Activated naive CD4-positive, alpha-beta T cell treated with anti-CD3 and anti-CD28 coated beads, Interleukin-2, amount 50 U/mL, for 24 hours (primary cell): ENCODE results near the gene CPXM1.

Experiments
- H3K27ac Mint-ChIP-seq: one replicate; pipeline ENCODE4 v1.8.0; 2021; ENCODE audit warnings: mild to moderate bottlenecking, mixed read lengths
- H3K27me3 Mint-ChIP-seq: one replicate; pipeline ENCODE4 v1.8.0; 2021; ENCODE audit warnings: mixed read lengths
- H3K36me3 Mint-ChIP-seq: one replicate; pipeline ENCODE4 v1.8.0; 2021; ENCODE audit warnings: mixed read lengths
- H3K4me1 Mint-ChIP-seq: one replicate; pipeline ENCODE4 v1.8.0; 2021; ENCODE audit warnings: mixed read lengths
- H3K4me3 Mint-ChIP-seq: one replicate; pipeline ENCODE4 v1.8.0; 2021; ENCODE audit warnings: mild to moderate bottlenecking, mixed read lengths
- H3K9me3 Mint-ChIP-seq: one replicate; pipeline ENCODE4 v1.8.0; 2021; ENCODE audit warnings: mixed read lengths

CPXM1 gene

DNA sequence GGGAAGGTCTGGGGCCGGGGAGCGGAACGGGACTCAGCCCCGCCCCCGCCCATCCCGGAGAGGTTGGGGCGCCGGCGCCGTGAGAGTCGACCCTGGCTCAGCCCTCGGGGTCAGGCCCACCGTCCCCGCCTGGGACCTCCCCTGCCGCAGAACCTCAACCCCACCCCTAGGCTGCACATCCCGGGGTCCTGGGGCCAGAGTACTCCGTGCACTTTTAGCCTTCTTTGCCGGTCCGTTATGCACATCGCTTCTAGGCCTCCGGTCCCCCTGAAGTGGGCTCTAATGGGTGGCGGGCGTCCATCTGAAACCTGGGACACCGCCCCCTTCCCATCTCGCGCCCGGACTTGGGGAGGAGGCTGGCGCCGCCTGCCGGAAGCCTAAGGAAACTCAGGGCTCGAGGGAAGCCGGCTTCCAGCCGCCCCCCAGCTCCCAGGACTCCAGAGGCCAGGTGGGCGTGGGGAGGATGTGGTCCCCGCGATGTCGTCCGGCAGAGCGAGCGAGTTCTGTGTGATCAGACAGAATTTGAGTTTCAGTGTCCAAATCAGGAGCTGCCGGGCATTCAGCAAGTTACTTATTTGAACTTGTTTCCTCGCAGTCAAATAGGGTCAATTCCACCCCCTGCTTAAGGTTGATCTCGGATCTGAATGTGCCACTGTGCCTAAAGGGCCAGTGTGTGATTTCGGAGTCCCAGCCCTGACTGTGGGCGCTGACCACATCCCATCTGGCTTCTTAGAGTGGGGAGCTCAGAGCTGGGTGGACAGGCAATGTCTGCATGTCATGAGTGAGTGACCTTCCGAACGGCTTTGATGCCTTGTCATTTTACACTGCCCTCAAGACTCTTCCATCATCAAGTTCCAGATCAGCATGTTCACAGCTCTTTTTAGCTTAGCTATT is 47.6 kb downstream of the CPXM1 start:
- H3K27me3 Mint-ChIP-seq = no peaks in the 10 kb centered on the region
- no peaks in the 10 kb centered on the region for H3K9me3 Mint-ChIP-seq
- peak overlapping the region; percentile 82 for H3K4me3 Mint-ChIP-seq
- peak overlapping the region; percentile 46 for H3K27ac Mint-ChIP-seq
- H3K36me3 Mint-ChIP-seq = no peaks in the 10 kb centered on the region
- H3K4me1 Mint-ChIP-seq = peaks cover 32% of the 10 kb centered on the region

DNA sequence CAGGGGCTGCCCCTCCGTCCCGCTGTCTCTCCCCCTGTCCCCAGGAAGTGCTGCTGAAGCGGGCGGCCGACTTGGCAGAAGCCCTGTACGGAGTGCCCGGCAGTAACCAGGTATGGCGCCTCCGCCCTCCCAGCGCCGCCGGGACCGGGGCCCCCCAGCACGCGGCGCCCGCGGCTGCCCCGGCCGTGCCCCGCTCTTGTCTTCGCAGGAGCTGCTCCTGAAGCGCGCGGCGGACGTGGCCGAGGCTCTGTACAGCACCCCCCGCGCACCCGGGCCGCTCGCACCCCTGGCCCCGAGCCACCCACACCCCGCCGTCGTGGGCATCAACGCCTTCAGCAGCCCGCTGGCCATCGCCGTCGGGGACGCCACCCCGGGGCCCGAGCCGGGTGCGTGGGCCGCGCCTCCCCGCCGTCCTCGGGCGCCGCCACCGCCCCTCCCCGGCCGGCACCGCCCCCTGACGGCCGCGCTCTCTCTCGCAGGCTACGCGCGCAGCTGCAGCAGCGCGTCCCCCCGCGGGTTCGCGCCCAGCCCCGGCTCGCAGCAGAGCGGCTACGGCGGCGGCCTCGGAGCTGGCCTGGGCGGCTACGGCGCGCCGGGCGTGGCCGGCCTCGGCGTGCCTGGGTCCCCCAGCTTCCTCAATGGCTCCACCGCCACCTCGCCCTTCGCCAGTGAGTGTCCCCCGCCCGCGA is 48.4 kb downstream of the CPXM1 start:
- Mint-ChIP-seq H3K36me3 (no peaks in the 10 kb centered on the region), H3K4me3 (peak overlapping the region; percentile 82), H3K9me3 (no peaks in the 10 kb centered on the region), H3K4me1 (peaks cover 39% of the 10 kb centered on the region), H3K27me3 (no peaks in the 10 kb centered on the region), H3K27ac (no peak overlapping the region)

DNA sequence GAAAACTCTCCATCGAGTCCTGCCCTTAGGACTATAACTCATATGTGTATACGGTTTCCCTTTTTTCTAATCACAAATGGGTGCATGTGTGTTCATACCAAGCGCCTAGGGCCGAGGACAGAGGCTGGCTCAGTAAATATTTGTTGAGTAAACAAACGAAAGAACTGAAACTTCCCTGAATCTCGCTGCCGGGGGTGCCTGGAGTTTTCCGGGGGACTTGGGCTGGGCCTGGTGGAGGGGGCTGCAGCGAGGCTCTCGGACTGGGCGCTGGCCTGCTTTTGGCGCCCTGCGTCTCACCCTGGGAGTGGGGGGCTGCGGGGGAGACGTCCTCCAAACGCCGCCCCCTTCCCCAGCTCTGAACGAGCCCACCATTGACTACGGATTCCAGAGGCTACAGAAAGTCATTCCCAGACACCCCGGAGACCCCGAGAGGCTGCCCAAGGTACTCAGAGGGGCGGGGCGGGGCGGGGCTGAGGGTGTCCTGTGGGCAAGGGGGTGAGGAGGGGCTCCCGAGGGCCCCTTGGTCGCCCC is 49.0 kb downstream of the CPXM1 start:
- Mint-ChIP-seq H3K36me3 (no peaks in the 10 kb centered on the region), H3K27me3 (no peaks in the 10 kb centered on the region), H3K9me3 (no peaks in the 10 kb centered on the region), H3K4me3 (peak overlapping the region; percentile 73), H3K27ac (no peak overlapping the region), H3K4me1 (peaks cover 39% of the 10 kb centered on the region)

DNA sequence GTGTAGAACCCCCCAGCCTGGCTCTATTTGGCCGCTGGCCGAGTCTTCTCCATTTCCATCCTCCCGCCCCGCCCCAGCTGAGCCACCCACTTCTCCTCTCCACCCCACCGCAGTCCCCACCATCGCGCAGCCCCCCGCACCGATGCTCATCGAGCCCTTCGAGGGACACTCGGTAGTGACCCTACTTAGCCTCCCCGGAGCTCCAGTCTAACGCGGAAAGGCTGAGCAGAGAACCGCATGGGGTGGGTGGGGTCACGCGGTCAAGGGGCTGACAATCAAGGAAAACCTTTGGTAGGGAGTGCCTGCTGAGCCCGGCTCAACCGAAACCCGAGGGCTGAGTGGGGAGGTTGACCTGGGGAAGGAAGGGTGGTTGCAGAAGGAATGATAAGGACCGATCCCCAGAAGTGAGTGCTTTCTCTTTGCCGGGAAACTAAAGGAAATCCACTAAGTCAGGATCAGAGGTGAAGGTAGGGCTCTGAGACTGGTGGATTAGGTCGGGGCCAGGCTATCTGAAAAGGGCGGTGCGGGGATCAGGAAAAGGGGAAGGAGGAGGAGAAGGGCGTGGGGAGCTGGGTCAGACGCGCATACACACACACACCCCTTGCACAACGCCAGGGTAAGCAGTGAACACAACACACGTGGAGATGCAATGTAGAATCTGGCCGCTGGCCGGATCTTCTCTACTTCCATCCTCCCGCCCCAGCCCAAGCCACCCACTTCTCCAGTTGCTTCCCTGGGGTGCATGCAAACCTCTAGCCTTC is 49.8 kb downstream of the CPXM1 start:
- no peaks in the 10 kb centered on the region for H3K9me3 Mint-ChIP-seq

DNA sequence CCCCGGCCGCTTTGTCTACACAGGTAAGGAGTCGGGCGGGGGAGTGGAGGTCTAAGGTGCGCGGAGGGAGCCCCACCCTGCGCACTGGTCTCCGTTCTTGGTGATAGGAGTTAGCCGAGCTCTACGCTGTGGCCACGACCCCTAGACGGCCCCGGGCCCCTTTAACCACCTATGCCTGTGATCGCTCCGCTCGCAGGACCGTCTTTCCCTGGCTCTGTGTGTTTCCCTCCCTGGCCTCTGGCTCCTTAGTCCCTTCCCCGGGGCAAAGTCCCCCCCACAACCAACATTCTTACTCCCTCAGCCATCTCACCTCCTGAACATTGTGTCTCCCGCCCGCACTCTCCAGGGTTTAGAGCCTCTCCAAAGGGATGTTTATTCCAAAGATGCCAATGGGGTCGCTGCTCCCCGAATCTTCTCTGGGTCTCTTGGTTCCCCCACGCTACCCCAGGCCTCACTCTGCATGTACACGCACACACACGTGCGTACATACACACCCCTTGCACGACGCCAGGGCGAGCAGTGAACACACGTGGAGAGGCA is 50.4 kb downstream of the CPXM1 start:
- Mint-ChIP-seq H3K27me3 (no peaks in the 10 kb centered on the region), H3K36me3 (no peaks in the 10 kb centered on the region), H3K4me3 (no peak overlapping the region), H3K27ac (peak overlapping the region; percentile 61), H3K9me3 (no peaks in the 10 kb centered on the region), H3K4me1 (peaks cover 39% of the 10 kb centered on the region)

More for the DNA sequence above, 49.8 kb downstream of the CPXM1 start:
- H3K36me3 Mint-ChIP-seq = no peaks in the 10 kb centered on the region
- H3K4me3 Mint-ChIP-seq = peak overlapping the region; percentile 73
- no peaks in the 10 kb centered on the region for H3K27me3 Mint-ChIP-seq
- no peak overlapping the region for H3K27ac Mint-ChIP-seq
- H3K4me1 Mint-ChIP-seq = peaks cover 39% of the 10 kb centered on the region

DNA sequence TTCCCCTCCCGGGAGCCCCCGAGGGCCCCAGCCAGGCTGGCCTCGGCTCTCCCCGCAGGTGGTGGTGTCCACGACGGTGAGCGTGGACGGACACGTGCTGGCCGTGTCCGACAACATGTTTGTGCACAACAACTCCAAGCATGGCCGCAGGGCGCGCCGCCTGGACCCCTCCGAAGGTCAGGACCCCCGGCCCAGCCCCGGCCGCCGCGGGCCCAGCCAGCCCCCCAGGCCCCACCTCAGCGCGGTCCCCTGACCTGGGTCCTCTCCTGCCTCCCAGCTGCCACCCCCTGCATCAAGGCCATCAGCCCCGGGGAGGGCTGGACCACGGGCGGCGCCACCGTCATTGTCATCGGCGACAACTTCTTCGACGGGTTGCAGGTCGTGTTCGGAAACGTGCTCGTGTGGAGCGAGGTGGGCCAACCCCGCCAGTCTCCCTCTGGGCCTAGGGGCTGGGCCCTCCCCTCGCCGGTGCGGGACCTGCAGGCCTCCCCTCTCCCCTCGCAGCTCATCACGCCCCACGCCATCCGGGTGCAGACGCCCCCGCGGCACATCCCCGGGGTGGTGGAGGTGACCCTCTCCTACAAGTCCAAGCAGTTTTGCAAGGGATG is 51.0 kb downstream of the CPXM1 start:
- Mint-ChIP-seq H3K4me3 (no peak overlapping the region), H3K27me3 (no peaks in the 10 kb centered on the region), H3K27ac (no peak overlapping the region)

DNA sequence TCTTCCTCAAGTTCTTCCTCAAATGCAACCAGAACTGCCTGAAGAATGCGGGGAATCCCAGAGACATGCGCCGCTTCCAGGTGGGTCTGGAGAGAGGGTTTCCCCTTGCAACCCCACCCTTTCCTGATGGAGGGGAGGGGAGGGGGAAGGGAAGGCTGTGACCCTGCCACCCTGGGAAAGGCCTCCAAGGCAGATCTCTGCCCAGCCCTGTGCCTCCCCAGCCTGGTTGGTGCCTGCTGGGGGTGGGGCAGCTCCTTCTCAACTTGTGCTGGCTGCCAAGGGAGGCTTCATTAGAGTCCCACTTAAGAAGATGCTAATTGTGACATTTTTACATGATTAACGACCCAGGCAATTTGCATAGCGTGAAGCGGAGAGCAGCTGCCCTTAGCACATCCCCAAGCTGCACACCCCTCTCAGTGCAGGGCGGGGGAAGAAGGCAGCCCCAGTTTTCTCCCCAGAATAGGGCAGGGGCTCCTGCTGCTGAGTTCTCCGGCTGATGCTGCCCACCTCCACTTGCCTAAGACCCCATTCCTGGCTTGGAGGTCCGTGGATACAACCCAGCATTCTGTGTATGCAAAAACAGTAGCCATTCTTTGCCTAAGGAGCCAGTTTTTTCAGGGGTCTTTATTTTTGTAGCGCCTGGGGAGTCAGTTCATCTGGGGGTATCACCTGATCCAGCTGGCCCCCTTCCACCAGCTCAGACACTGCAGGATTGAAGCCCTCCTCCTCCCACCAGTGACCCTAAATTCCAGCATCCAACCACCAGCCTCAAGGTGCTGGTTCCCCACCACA is 51.7 kb downstream of the CPXM1 start:
- Mint-ChIP-seq H3K27me3 (no peaks in the 10 kb centered on the region), H3K36me3 (no peaks in the 10 kb centered on the region), H3K27ac (no peak overlapping the region), H3K4me3 (no peak overlapping the region), H3K4me1 (peaks cover 33% of the 10 kb centered on the region), H3K9me3 (no peaks in the 10 kb centered on the region)

More for the DNA sequence above, 51.0 kb downstream of the CPXM1 start:
- H3K36me3 Mint-ChIP-seq = no peaks in the 10 kb centered on the region
- no peaks in the 10 kb centered on the region for H3K9me3 Mint-ChIP-seq
- H3K4me1 Mint-ChIP-seq = peaks cover 39% of the 10 kb centered on the region

DNA sequence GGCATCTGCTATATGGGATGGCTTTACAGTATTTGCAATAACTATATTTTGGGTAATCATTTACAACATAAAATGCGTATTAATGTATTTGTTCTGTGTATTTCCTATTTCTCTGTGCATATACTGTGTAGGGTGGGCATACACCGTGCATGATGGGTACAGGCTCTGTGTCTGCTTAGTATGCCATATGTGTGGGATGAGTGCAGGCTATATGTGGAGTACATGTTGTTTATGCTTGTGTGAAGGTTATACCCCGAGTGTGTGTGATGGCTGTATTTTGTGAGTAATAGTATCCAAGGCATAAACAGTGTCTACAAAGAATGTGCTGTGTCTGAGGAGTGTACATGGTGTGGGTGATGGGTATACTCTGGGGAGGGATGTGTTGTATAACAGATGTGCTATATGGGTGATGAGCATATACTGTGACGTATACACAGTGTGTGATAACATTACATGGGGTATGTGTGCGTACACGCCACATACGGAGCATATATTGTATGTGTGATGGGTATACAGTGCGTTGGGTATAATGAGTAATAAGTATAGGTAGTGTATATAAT is 52.7 kb downstream of the CPXM1 start:
- Mint-ChIP-seq H3K4me3 (no peak overlapping the region), H3K27ac (no peak overlapping the region)

DNA sequence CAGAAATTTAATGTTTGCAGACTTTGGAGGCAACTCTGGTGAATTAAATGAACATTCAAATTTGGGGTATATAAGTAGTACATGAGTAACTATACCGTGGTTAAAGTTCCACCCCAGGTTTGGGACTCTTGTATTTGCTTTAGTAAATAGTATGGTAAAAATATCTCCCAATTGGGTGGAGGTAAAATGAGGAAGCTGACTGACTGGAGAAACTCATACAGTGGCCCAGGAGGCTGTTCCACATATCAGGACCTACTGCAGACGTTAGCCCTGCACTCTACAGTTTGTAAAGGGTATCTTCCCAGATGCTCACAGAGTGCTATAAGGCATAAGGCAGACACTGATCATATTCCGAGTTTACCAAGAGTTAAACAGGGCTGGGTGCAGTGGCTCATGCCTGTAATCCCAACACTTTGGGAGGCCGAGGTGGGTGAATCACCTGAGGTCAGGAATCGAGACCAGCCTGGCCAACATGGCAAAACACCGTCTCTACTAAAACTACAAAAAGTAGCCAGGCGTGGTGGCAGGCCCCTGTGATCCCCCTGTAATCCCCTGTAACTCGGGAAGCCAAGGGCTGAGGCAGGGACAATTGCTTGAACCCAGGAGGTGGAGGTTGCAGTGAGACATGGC is 53.7 kb downstream of the CPXM1 start:
- Mint-ChIP-seq H3K36me3 (no peaks in the 10 kb centered on the region), H3K4me1 (peaks cover 42% of the 10 kb centered on the region), H3K27me3 (no peaks in the 10 kb centered on the region), H3K9me3 (no peaks in the 10 kb centered on the region), H3K27ac (no peak overlapping the region), H3K4me3 (no peak overlapping the region)

More for the DNA sequence above, 52.7 kb downstream of the CPXM1 start:
- Mint-ChIP-seq H3K9me3 (no peaks in the 10 kb centered on the region), H3K4me1 (peaks cover 32% of the 10 kb centered on the region), H3K27me3 (no peaks in the 10 kb centered on the region), H3K36me3 (no peaks in the 10 kb centered on the region)

DNA sequence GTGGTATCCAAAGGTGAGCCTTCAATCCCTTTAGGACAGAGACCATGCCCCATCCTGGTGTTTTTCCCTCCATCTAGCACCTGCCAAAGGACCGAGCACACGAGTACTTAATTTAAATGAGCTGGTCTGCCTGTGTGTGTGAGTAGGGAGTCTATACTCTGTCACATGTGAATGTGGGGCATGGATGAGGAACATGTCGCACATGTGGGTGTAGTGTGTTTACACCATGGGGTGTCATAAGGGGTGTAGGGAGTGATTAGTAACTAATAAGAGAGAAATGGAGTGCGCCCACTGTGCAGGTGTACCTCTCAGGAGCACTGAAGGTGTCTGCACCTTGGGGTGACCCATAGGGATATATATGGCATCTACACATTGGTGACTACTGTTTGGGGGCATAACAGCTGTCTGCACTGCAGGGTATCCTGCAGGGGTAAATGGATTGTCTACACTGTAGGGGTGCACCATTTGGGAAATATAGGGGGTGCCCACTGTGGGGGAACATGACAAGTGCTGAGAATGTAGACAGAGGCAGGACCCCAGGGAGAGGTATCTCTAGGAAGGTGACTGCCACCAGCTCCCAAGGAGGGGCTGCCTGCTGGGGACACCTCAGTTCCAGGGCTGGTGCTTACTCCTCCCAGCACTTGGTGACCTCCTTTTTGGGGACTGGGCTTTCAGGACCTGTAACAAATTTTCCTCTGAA is 54.3 kb downstream of the CPXM1 start:
- H3K27me3 Mint-ChIP-seq = no peaks in the 10 kb centered on the region
- H3K36me3 Mint-ChIP-seq = no peaks in the 10 kb centered on the region
- no peak overlapping the region for H3K4me3 Mint-ChIP-seq
- peaks cover 44% of the 10 kb centered on the region for H3K4me1 Mint-ChIP-seq
- H3K9me3 Mint-ChIP-seq = no peaks in the 10 kb centered on the region
- H3K27ac Mint-ChIP-seq = no peak overlapping the region

DNA sequence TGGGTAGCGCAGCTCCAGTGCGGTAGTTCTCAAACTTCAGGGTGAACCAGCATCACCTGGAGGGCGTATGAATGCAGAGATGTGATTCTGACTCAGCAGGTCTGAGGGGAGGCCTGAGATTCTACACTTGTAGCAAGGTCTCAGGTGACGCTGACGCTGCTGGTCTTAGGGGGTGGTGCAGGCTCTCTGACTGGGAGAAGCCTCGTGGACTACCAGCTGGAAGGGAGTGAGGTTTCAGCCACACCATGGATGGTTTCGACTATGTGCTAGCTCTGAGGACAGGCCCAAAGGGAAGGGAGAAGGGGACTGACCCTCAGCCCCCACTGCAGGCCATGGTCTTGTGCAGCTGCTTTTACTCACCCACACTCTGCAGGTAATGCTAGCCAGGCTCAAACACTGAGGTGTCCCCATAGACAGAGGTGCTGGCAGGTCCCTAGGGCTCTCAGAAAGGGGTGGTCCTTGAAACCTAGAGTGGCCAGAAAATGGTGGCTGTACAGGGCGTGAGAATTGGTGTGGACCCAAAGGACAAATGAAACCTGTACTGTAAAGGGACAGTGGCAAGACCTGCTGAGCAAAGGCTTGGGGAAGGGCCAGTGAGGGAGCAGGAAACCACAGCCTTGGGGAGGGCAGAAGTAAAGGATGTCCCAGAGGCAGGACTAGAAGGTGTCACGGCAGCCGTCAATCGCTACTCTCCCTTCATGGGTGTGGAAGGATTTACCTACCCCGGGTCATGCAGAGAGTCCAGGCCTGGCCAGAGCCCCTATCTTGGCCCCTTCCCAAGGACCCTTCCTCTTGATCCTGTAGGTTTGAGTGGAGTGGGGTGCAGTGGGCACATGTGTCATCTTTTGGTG is 55.1 kb downstream of the CPXM1 start:
- H3K4me3 Mint-ChIP-seq = no peak overlapping the region
- H3K27ac Mint-ChIP-seq = no peak overlapping the region
- no peaks in the 10 kb centered on the region for H3K36me3 Mint-ChIP-seq
- no peaks in the 10 kb centered on the region for H3K9me3 Mint-ChIP-seq
- no peaks in the 10 kb centered on the region for H3K27me3 Mint-ChIP-seq
- H3K4me1 Mint-ChIP-seq = peaks cover 44% of the 10 kb centered on the region
